Endothelial cell of umbilical vein (primary cell): ENCODE results near the gene SFT2D1. TPM values are rescaled to one million over a fixed set of nuclear protein-coding genes. Genes with fewer than 3 reads are reported as not detected.

Experiments used
- BruUV-seq: library from RNA; stranded (reverse); fragments of 400-500 nt; replicated peaks from 2 replicates; lab custom pipeline; 2021; lab: Mats Ljungman, UMichigan
- CTCF ChIA-PET: fragments of 300-600, 350-600 bp; sonication (Branson Sonifier 250); formaldehyde crosslinking; loops from one replicate; lab custom pipeline; 2021; ENCODE audit warnings: antibody characterized with exemption, inconsistent platforms; lab: Charles Lee
- POLR2A ChIA-PET: fragments of 300-600, 350-600 bp; sonication (Branson Sonifier 250); formaldehyde crosslinking; loops from one replicate; lab custom pipeline; 2021; ENCODE audit warnings: antibody characterized with exemption, inconsistent platforms; lab: Charles Lee
- DNase-seq: peaks from one replicate; pipeline ENCODE4 v3.0.0-alpha.2; 2011; ENCODE audit warnings: low read depth, low spot score
- FAIRE-seq: peaks from 2 replicates; lab custom pipeline; 2011; peaks lifted over from hg19 to GRCh38; lab: Jason Lieb, UNC
- H2AFZ ChIP-seq: 2 replicates; pipeline ENCODE4 v1.6.0; 2012; ENCODE audit warnings: low read depth, low read length, control low read depth, inconsistent platforms
- H3K27ac ChIP-seq: 2 replicates; pipeline ENCODE4 v1.5.1; 2011; ENCODE audit warnings: low read depth, mild to moderate bottlenecking, control low read depth, low read length, moderate library complexity; ENCODE audit not compliant: insufficient read depth
- H3K27me3 ChIP-seq, 2 experiments: 2 replicates each; pipeline versions ENCODE4 v1.6.0 to v1.6.1; 2011; ENCODE audit warnings: low read length in 2 of 2, mixed read lengths in 1 of 2; ENCODE audit not compliant: control insufficient read depth in 2 of 2, insufficient read depth in 2 of 2
- H3K36me3 ChIP-seq, 2 experiments: 2 replicates in 1 of 2; 3 replicates in 1 of 2; pipeline ENCODE4 v1.5.1; 2011; ENCODE audit warnings: low read length in 2 of 2, mild to moderate bottlenecking in 1 of 2, moderate library complexity in 1 of 2; ENCODE audit not compliant: control insufficient read depth in 2 of 2, insufficient read depth in 2 of 2; ENCODE audit errors: extremely low read depth in 1 of 2
- H3K4me1 ChIP-seq: 3 replicates; pipeline ENCODE4 v1.5.1; 2011; ENCODE audit warnings: mild to moderate bottlenecking, low read length; ENCODE audit not compliant: control insufficient read depth, insufficient read depth; ENCODE audit errors: extremely low read depth
- H3K4me2 ChIP-seq: 2 replicates; pipeline ENCODE4 v1.6.1; 2011; ENCODE audit warnings: low read length, control low read depth, mixed read lengths; ENCODE audit not compliant: insufficient read depth
- H3K4me3 ChIP-seq, 3 experiments: fragments of 200-600 bp in 1 of 3; sonication (generic), shearing (Covaris generic) in 1 of 3; replicated peaks in 1 of 3; 2 replicates each; pipeline ENCODE4 v1.5.1; 2011 to 2016; ENCODE audit warnings: control low read depth in 3 of 3, low read length in 3 of 3, mild to moderate bottlenecking in 2 of 3, inconsistent platforms in 1 of 3, low read depth in 1 of 3, moderate library complexity in 1 of 3; ENCODE audit not compliant: insufficient read depth in 1 of 3
- H3K79me2 ChIP-seq: 2 replicates; pipeline ENCODE4 v1.6.0; 2012; ENCODE audit warnings: low read length, inconsistent platforms; ENCODE audit not compliant: control insufficient read depth, insufficient read depth
- H3K9ac ChIP-seq: replicated peaks from 2 replicates; pipeline ENCODE3; 2011; ENCODE audit warnings: low read length, control low read depth; ENCODE audit not compliant: insufficient read depth; ENCODE audit errors: extremely low read depth
- H3K9me1 ChIP-seq: replicated peaks from 3 replicates; pipeline ENCODE4 v1.6.0; 2011; ENCODE audit warnings: mild to moderate bottlenecking, low read length; ENCODE audit not compliant: control insufficient read depth, insufficient read depth; ENCODE audit errors: extremely low read depth
- H3K9me3 ChIP-seq: replicated peaks from 2 replicates; pipeline ENCODE4 v1.5.1; 2012; ENCODE audit warnings: low read length, inconsistent platforms; ENCODE audit not compliant: control insufficient read depth, insufficient read depth
- H4K20me1 ChIP-seq: replicated peaks from 2 replicates; pipeline ENCODE3; 2011; ENCODE audit warnings: mild to moderate bottlenecking, low read length; ENCODE audit not compliant: control insufficient read depth, insufficient read depth; ENCODE audit errors: extremely low read depth
- EZH2 ChIP-seq: IDR thresholded peaks from 2 replicates; pipeline ENCODE4 v1.6.1; 2012; ENCODE audit warnings: borderline replicate concordance, low read depth, mild to moderate bottlenecking, moderate library complexity, low read length, inconsistent platforms; ENCODE audit not compliant: severe bottlenecking
- GATA2 ChIP-seq: IDR thresholded peaks from 2 replicates; pipeline ENCODE4 v1.7.0; 2011; ENCODE audit warnings: low read depth, mild to moderate bottlenecking, moderate library complexity, mixed read lengths, low read length; ENCODE audit not compliant: insufficient read length, insufficient read depth
- JUN ChIP-seq: IDR thresholded peaks from 2 replicates; pipeline ENCODE4 v1.6.1; 2011; ENCODE audit warnings: borderline replicate concordance, low read depth; ENCODE audit not compliant: insufficient read length, insufficient read depth
- MYC ChIP-seq: IDR thresholded peaks from one replicate; pipeline ENCODE4 v1.6.1; 2011; ENCODE audit warnings: mild to moderate bottlenecking, low read depth, low read length
- POLR2A ChIP-seq: IDR thresholded peaks from 2 replicates; pipeline ENCODE4 v1.6.1; 2012; ENCODE audit warnings: low read depth, mild to moderate bottlenecking, control low read depth, low read length
- POLR2AphosphoS5 ChIP-seq: IDR thresholded peaks from 2 replicates; pipeline ENCODE4 v1.6.1; 2012; ENCODE audit warnings: low read depth, mild to moderate bottlenecking, control low read depth, low read length, moderate library complexity; ENCODE audit not compliant: insufficient read depth
- dilution Hi-C: fragments of 300-500 bp; cut with MboI; formaldehyde crosslinking; loops from one replicate; pipeline ENCODE4 v1.15.0; 2019; ENCODE audit warnings: low sequenced_read_pairs; ENCODE audit not compliant: extremely low pct_ligation_motif_present
- intact Hi-C: fragments of 100-400 bp; cut with micrococcal nuclease; formaldehyde crosslinking; loops from one replicate; pipeline ENCODE4 v1.10.0; 2022
- polyA plus RNA-seq, 4 experiments: library from polyadenylated mRNA; depleted of rRNA in 3 of 4; stranded (reverse) in 3 of 4; unstranded in 1 of 4; fragments of >200 nt; gene quantifications; 2 replicates each; pipeline versions ENCODE4 v1.2.1 to v1.2.3, GENCODE V29; 2011 to 2012; ENCODE audit warnings: missing spikeins in 1 of 4
- total RNA-seq: library from RNA; stranded (reverse); gene quantifications from 2 replicates; pipeline ENCODE4 v1.2.3, GENCODE V29; 2021
- TF ChIP-seq, protein P1 (sequence below): IDR thresholded peaks from 2 replicates; pipeline ENCODE4 v1.6.1; 2011; ENCODE audit not compliant: insufficient read depth, insufficient read length
- TF ChIP-seq, protein P2 (sequence below), 2 donors: IDR thresholded peaks; 1 replicate in 1 of 2; 2 replicates in 1 of 2; pipeline ENCODE4 v1.5.1; 2011; ENCODE audit warnings: low read length in 2 of 2, mild to moderate bottlenecking in 2 of 2, moderate library complexity in 2 of 2, control low read depth in 1 of 2, inconsistent platforms in 1 of 2, low read depth in 1 of 2; ENCODE audit not compliant: insufficient read depth in 1 of 2; ENCODE audit errors: extremely low read depth in 1 of 2

The SFT2D1 gene
- total and polyA plus RNA-seq, 2 donors (not counting 3 experiments of a cell fraction or from before 2014, with no cell fraction given), result 22.9 to 30.6 TPM

DNA sequence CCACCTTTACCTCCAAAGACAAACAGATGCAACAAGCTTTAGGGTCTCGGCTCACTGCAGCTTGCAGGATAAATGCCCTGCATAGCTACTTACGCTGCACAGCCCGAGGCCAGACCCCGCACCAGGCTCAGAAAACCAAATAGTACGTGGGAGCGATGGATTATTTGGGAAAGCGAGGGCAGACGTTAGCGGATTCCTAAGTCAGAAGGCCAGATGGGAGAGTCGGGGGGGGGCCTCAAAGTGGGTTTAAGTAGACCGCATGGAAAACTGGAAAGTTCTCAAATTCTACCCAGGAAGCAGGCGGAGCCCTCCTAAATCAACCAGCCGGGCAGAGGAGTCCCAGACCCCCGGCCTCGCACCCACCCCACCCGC lies 382 bp downstream of the SFT2D1 start:
- peak overlapping the region; percentile 96 for H3K4me2 ChIP-seq
- peaks cover 51% of the 10 kb centered on the region for H3K79me2 ChIP-seq
- H3K9ac ChIP-seq, result peak overlapping the region; percentile 99
- H3K27me3 ChIP-seq, result peaks cover under 1 to 2% of the 10 kb centered on the region in 2 experiments
- TF ChIP-seq POLR2AphosphoS5, result no peak
- TF ChIP-seq GATA2, result no peak
- TF ChIP-seq MYC, result no peak
- TF ChIP-seq POLR2A, result no peak
- TF ChIP-seq JUN, result no peak
- TF ChIP-seq, protein P1, sequence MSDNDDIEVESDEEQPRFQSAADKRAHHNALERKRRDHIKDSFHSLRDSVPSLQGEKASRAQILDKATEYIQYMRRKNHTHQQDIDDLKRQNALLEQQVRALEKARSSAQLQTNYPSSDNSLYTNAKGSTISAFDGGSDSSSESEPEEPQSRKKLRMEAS, result no peak
- TF ChIP-seq EZH2, result no peak
- TF ChIP-seq, protein P2, sequence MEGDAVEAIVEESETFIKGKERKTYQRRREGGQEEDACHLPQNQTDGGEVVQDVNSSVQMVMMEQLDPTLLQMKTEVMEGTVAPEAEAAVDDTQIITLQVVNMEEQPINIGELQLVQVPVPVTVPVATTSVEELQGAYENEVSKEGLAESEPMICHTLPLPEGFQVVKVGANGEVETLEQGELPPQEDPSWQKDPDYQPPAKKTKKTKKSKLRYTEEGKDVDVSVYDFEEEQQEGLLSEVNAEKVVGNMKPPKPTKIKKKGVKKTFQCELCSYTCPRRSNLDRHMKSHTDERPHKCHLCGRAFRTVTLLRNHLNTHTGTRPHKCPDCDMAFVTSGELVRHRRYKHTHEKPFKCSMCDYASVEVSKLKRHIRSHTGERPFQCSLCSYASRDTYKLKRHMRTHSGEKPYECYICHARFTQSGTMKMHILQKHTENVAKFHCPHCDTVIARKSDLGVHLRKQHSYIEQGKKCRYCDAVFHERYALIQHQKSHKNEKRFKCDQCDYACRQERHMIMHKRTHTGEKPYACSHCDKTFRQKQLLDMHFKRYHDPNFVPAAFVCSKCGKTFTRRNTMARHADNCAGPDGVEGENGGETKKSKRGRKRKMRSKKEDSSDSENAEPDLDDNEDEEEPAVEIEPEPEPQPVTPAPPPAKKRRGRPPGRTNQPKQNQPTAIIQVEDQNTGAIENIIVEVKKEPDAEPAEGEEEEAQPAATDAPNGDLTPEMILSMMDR (IDR thresholded peaks at IDR 0.05; ENCODE audit: extremely low read depth in 1 of 2, insufficient read depth in 1 of 2, low read depth in 1 of 2, low read length in 2 of 2), result no peak
- dilution Hi-C loops, result no loop called here
- peak overlapping the region; percentile 79 to 99 (median 93) for H3K4me3 ChIP-seq
- intact Hi-C loops, result loop anchor here (1.0 to 5.0 kb wide), 4 partner anchors 23 to 285 kb away; partner anchors contain the start of gene RPS6KA2
- H3K4me1 ChIP-seq, result peaks cover 13% of the 10 kb centered on the region
- peak overlapping the region; percentile 99 for H2AFZ ChIP-seq
- no peaks in the 10 kb centered on the region for H3K9me1 ChIP-seq
- CTCF ChIA-PET, result interaction anchor here (0.6 to 2.2 kb wide), 3 partner anchors 18 to 536 kb away, joined by 3 to 16 read pairs (median 3); no protein-coding TSS in a partner anchor
- POLR2A ChIA-PET, result interaction anchor here (0.7 kb wide), 1 partner anchor 1946 kb away, joined by 3 read pairs; no protein-coding TSS in a partner anchor
- TSS peak; percentile 69 for BruUV-seq
- no peaks in the 10 kb centered on the region for H4K20me1 ChIP-seq
- H3K36me3 ChIP-seq, result no peaks in the 10 kb centered on the region
- DNase-seq, result no peak
- no peak for FAIRE-seq
- H3K27ac ChIP-seq, result peak overlapping the region; percentile 95
- H3K9me3 ChIP-seq, result no peaks in the 10 kb centered on the region
